AG04450 (cell line): ENCODE results near the gene PPP3CA. TPM values are rescaled to one million over a fixed set of nuclear protein-coding genes. Genes with fewer than 3 reads are reported as not detected.

Experiments used
- CTCF ChIA-PET: fragments of 300-600, 350-600 bp; formaldehyde crosslinking; extraction: SDS; loops from one replicate; lab custom pipeline; 2022; ENCODE audit warnings: antibody characterized with exemption, inconsistent platforms; lab: Charles Lee
- POLR2A ChIA-PET: fragments of 350-600 bp; formaldehyde crosslinking; extraction: SDS; loops from one replicate; lab custom pipeline; 2021; ENCODE audit warnings: antibody characterized with exemption, inconsistent platforms; lab: Yijun Ruan, JAX
- DNase-seq: peaks from one replicate; pipeline ENCODE4 v3.0.0-alpha.2; 2011; ENCODE audit warnings: low read depth, low spot score
- H3K27ac ChIP-seq: one replicate; pipeline ENCODE4 v1.5.1; 2012; ENCODE audit warnings: low read depth, low read length, control low read depth
- H3K27me3 ChIP-seq: one replicate; pipeline ENCODE4 v1.6.0; 2012; ENCODE audit warnings: low read length; ENCODE audit not compliant: control insufficient read depth, insufficient read depth
- H3K4me3 ChIP-seq: 2 replicates; pipeline ENCODE4 v1.5.1; 2011; ENCODE audit warnings: mild to moderate bottlenecking, low read depth, low read length, control low read depth
- H3K9me3 ChIP-seq: 2 replicates; pipeline ENCODE4 v1.5.1; 2012; ENCODE audit warnings: low read length; ENCODE audit not compliant: control insufficient read depth, insufficient read depth
- polyA plus RNA-seq: library from polyadenylated mRNA; depleted of rRNA; stranded (reverse); fragments of >200 nt; gene quantifications from 2 replicates; pipeline ENCODE4 v1.2.3, GENCODE V29; 2011
- TF ChIP-seq, protein P1 (sequence below): IDR thresholded peaks from 2 replicates; pipeline ENCODE4 v1.5.1; 2011; ENCODE audit warnings: low read depth, low read length, control low read depth, inconsistent platforms

PPP3CA gene
- polyA plus RNA-seq, 1 experiment, result 38.7 TPM

DNA sequence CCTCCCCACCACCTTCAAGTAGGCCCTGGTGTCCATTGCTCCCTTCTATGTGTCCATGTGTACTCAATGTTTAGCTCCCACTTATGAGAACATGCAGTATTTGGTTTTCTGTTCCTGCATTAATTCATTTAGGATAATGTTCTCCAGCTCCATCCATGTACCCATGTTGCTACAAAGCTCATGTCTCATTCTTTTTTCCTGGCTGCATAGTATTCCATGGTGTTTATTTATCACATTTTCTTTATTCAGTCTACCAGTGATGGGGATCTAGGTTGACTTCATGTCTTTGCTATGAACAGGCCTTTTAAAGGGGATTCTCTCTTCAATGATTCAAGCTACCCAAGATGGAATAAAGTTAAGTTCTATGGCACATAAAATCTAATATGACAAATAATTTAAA lies 119.6 kb downstream of the PPP3CA start:
- TF ChIP-seq, protein P1, sequence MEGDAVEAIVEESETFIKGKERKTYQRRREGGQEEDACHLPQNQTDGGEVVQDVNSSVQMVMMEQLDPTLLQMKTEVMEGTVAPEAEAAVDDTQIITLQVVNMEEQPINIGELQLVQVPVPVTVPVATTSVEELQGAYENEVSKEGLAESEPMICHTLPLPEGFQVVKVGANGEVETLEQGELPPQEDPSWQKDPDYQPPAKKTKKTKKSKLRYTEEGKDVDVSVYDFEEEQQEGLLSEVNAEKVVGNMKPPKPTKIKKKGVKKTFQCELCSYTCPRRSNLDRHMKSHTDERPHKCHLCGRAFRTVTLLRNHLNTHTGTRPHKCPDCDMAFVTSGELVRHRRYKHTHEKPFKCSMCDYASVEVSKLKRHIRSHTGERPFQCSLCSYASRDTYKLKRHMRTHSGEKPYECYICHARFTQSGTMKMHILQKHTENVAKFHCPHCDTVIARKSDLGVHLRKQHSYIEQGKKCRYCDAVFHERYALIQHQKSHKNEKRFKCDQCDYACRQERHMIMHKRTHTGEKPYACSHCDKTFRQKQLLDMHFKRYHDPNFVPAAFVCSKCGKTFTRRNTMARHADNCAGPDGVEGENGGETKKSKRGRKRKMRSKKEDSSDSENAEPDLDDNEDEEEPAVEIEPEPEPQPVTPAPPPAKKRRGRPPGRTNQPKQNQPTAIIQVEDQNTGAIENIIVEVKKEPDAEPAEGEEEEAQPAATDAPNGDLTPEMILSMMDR, result no peak
- no peaks in the 10 kb centered on the region for H3K9me3 ChIP-seq
- H3K27ac ChIP-seq, result no peak overlapping the region
- POLR2A ChIA-PET, result no interaction called here
- no peak overlapping the region for H3K4me3 ChIP-seq
- CTCF ChIA-PET, result no interaction called here
- DNase-seq, result no peak
- no peaks in the 10 kb centered on the region for H3K27me3 ChIP-seq

DNA sequence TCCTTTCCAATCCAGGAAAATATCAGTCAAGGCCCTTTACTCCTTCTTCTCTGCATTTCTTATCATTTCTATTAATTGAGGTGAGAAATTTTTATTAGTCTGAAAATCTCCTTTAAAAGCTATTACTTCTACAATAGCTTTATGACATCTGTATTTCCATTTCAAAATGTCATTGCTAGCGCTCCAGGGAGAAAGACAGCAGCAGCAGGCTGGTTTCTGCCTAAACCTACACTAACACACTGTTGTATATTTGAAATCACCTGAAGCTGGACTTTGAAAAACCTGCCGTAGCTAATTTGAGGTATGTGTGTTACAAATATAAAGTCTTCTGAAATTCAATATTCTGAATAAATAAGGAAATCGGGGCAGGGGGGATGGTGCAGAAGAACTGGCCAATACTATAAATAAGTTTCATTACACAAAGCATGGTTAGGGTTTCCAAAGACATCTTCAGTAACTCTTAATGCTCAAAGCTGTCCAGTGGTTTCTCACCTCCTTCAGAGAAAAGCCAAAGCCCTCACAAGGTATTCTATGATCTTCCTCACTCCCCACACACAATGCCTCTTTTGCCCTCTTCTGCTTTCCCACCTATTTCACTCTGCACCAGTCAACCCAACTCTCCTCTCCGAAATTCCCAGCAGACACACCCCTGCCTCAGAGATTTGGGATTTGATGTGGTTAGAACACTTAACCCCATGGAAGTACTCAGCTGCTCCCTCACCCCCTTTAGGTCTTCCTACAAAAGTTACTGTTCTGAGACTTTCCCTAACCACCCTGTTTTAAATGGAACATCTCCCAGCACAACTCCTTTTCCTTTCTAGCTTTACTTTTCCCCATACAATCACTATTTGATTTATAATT lies 122.7 kb downstream of the PPP3CA start:
- no peak for DNase-seq
- Histone ChIP-seq H3K4me3 (no peak overlapping the region), H3K27me3 (no peaks in the 10 kb centered on the region), H3K9me3 (no peaks in the 10 kb centered on the region), H3K27ac (no peak overlapping the region)
- CTCF ChIA-PET, result no interaction called here
- TF ChIP-seq, protein P1, result no peak
- POLR2A ChIA-PET, result no interaction called here

DNA sequence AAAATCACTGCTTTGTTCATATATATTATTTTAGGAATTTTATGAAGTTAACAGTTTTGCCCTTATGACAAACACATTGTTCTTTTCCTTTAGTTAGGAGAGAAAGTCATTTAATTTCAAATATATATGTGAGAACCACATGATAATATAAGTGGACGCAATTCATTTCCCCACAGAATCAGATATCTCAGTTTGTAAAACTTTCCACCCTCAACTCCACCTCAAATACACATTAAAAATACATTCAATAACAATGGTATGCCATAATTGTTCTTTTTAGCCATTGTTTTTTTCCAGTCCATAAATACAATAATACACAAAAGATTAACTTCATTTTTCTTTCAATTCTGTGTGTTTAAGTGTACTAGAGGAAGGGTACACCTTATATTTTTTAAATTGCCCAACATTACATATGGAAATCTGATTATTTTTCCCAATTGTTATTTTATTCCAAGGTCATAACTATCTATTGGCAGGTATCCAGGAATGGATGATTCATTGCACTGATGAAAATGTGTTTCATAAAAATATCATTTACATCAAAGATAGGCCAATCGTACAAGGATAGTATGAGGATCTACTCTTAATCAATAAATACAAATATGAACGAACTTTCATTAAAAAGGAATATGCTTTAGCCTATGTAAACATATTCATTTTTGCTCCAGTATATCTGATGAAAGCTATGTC lies 125.0 kb downstream of the PPP3CA start:
- Histone ChIP-seq H3K4me3 (no peak overlapping the region), H3K27ac (no peak overlapping the region), H3K9me3 (no peaks in the 10 kb centered on the region), H3K27me3 (no peaks in the 10 kb centered on the region)
- TF ChIP-seq, protein P1, result no peak
- no peak for DNase-seq
- CTCF ChIA-PET, result no interaction called here
- POLR2A ChIA-PET, result no interaction called here

DNA sequence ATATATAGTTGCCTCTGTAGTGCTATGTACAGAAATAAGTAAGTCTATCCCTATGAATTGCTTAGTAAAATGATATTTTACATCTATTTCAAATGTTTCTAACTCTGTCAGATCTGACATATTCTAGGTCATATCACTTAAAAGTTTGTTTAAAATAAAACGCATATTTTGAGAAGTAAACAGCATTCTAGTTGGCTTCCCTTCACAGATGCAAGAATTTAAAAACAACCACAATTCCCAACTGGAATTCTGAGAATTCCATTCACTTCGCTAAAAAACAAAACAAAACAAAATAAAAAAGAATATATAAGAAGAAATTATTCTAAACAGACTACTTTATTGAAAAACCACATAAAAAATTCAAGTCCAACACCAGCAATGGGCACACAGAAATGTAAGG lies 126.0 kb downstream of the PPP3CA start:
- no peaks in the 10 kb centered on the region for H3K27me3 ChIP-seq
- no peak overlapping the region for H3K27ac ChIP-seq
- H3K4me3 ChIP-seq, result no peak overlapping the region
- ChIA-PET CTCF (interaction anchor here (0.6 kb wide), 1 partner anchor 53 kb away, joined by 3 read pairs; no protein-coding TSS in a partner anchor), POLR2A (no interaction called here)
- DNase-seq, result no peak
- H3K9me3 ChIP-seq, result no peaks in the 10 kb centered on the region
- TF ChIP-seq, protein P1, result no peak

DNA sequence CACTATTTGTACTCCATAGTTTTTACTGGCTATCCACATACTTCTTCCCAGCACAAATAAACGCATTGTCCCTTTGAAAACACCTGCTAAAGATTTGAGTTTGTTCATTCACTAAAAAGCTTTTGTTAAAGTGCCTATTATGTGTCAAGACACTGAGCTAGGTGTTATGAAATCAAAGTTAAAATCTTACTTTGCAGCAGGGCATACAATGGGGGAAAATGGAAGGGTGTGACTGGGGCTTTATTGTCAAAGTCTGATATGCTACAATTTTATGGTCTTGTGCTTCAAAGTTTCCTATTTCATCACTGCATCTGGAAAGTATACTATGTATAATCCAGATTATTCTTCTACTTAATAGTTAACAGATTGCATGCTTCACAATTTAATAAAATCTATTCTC lies 128.4 kb downstream of the PPP3CA start:
- Histone ChIP-seq H3K27ac (no peak overlapping the region), H3K27me3 (no peaks in the 10 kb centered on the region), H3K4me3 (no peak overlapping the region), H3K9me3 (no peaks in the 10 kb centered on the region)
- TF ChIP-seq, protein P1, result no peak
- CTCF ChIA-PET, result interaction anchor here (0.9 kb wide), 1 partner anchor 13 kb away, joined by 3 read pairs; no protein-coding TSS in a partner anchor
- POLR2A ChIA-PET, result interaction anchor here (0.6 kb wide), 1 partner anchor 63 kb away, joined by 3 read pairs; no protein-coding TSS in a partner anchor
- no peak for DNase-seq
